ENCODE measurements around the gene CCND2. TPM values are rescaled to one million over a fixed set of nuclear protein-coding genes. Genes with fewer than 3 reads are reported as not detected.
A peak's percentile ranks its signal among the peaks of the same experiment; 100 is the strongest.

Gene CCND2
- total RNA-seq, 4 donors from 2014 or later, result 73.3 to 116 (median 92.6) TPM

GRCh38 chr12:4272424-4273272 lies 914 bp upstream of the CCND2 start:
- DNase-seq (ENCODE audit: low spot score) (no peak), ATAC-seq (ENCODE audit: low FRiP score) (peak; percentile 3)
- TF ChIP-seq, protein P1, sequence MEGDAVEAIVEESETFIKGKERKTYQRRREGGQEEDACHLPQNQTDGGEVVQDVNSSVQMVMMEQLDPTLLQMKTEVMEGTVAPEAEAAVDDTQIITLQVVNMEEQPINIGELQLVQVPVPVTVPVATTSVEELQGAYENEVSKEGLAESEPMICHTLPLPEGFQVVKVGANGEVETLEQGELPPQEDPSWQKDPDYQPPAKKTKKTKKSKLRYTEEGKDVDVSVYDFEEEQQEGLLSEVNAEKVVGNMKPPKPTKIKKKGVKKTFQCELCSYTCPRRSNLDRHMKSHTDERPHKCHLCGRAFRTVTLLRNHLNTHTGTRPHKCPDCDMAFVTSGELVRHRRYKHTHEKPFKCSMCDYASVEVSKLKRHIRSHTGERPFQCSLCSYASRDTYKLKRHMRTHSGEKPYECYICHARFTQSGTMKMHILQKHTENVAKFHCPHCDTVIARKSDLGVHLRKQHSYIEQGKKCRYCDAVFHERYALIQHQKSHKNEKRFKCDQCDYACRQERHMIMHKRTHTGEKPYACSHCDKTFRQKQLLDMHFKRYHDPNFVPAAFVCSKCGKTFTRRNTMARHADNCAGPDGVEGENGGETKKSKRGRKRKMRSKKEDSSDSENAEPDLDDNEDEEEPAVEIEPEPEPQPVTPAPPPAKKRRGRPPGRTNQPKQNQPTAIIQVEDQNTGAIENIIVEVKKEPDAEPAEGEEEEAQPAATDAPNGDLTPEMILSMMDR (IDR thresholded peaks at IDR 0.05), result no peak

DNA sequence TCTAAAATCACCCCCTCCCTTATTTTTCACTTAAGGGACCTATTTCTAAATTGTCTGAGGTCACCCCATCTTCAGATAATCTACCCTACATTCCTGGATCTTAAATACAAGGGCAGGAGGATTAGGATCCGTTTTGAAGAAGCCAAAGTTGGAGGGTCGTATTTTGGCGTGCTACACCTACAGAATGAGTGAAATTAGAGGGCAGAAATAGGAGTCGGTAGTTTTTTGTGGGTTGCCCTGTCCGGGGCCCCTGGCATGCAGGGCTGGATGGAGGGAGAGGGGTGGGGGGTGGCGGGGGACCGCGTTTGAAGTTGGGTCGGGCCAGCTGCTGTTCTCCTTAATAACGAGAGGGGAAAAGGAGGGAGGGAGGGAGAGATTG lies 300 bp upstream of the CCND2 start:
- TF ChIP-seq, protein P1 (IDR thresholded peaks at IDR 0.05), result no peak
- no peak for ATAC-seq (ENCODE audit: low FRiP score)
- DNase-seq (ENCODE audit: low spot score), result no peak

DNA sequence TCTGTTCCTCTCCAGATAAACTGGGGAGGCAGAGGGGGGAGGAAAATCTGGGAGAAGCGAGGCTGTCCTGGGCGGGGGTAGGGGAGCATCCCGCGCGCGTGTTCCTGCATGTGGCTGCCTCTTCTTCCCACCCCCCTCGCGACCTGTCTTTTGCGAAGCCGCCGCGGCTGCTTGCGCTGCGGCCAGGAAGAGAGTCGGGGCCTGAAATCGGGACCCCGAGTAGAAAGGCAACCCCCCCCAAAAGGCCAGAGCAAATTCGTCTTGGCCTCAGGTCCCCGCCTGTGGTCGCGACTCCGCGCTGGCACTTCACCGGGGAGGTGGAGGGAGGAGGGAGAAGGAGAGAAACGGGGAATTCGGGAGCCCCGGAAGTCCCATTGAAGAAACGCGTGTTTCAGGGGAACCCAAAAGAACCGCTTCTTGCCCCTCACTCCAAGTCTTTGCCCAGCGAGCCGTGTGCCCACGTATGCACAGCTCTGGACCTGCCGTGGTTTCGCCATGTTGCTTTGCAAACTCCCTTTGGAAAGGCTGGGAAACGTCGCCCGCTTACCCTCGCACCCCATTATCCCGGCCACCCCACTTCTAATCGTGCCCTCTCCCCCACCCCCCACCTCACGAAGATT lies 944 bp downstream of the CCND2 start:
- DNase-seq (ENCODE audit: low spot score) (no peak), ATAC-seq (ENCODE audit: low FRiP score) (no peak)
- TF ChIP-seq, protein P1 (IDR thresholded peaks at IDR 0.05), result no peak

- DNase-seq (ENCODE audit: low spot score), result no peak
- TF ChIP-seq, protein P1 (IDR thresholded peaks at IDR 0.05), result no peak
These were observed 1.7 kb downstream of the CCND2 start for GRCh38 chr12:4275016-4275869.

DNA sequence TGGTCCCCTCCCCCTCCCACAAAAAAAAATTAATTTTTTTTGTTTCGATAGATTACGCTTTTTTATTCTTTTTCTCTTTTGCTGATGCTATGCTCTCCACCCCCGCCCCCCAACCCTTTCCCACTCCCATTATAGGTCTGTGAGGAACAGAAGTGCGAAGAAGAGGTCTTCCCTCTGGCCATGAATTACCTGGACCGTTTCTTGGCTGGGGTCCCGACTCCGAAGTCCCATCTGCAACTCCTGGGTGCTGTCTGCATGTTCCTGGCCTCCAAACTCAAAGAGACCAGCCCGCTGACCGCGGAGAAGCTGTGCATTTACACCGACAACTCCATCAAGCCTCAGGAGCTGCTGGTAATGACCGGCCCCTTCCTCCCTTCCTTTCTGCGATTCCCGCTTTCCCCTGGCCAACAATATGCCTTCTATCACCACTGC lies 2.3 kb downstream of the CCND2 start:
- no peak for ATAC-seq (ENCODE audit: low FRiP score)
- DNase-seq (ENCODE audit: low spot score), result no peak
- TF ChIP-seq, protein P1 (IDR thresholded peaks at IDR 0.05), result no peak

More at GRCh38 chr12:4275016-4275869, 1.7 kb downstream of the CCND2 start:
- no peak for ATAC-seq (ENCODE audit: low FRiP score)

DNA sequence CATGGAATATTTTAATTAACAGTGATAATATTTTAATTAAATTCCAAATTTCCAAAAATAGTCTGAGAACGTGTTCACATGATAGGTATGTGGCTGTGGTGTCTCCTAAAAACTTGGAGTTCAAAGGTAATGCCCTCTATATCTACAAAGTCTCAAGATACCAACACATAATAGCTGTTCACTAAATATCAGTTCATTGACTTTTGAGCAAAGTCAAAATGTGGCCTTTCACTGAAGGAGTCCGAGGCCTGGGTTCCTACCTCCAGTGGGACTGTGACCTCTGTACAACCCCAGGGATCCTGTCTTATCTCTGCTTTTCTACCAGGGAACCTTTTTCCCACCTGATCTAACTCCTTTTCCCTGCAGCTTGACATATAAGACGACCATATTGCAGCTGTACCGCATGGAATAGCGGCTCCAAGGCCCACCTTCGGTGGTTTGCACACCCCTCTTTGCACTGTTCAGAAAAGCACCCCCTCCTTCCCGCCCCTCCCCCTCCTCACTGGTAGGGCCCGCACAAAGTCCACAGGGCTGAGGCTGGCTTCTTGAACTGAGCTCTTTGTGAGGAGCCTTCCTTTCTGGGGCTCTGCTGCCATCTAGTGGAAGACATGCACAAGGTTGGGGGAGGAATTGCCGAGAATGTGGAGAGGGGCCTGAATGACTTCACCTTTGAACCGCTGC lies 3.1 kb downstream of the CCND2 start:
- ATAC-seq (ENCODE audit: low FRiP score), result peak; percentile 47
- DNase-seq (ENCODE audit: low spot score), result peak; percentile 83
- TF ChIP-seq, protein P1 (IDR thresholded peaks at IDR 0.05), result peak in 1 of 3 donors; percentile 96
